HEK293 (cell line): ENCODE results near the gene ATP13A1.

Experiments used
- CTCF ChIP-seq: fragments of 450-650 bp; formaldehyde crosslinking; IDR thresholded peaks from 2 replicates; pipeline ENCODE4 v1.5.1; 2016; ENCODE audit warnings: missing biosample characterization, missing genetic modification characterization
- REST ChIP-seq: fragments of 450-650 bp; formaldehyde crosslinking; IDR thresholded peaks from 2 replicates; pipeline ENCODE4 v1.5.1; 2016; ENCODE audit warnings: missing biosample characterization, missing genetic modification characterization
- TSHZ1 ChIP-seq: fragments of 450-650 bp; formaldehyde crosslinking; IDR thresholded peaks from 2 replicates; pipeline ENCODE4 v1.5.1; 2016; ENCODE audit warnings: missing biosample characterization, missing genetic modification characterization, borderline replicate concordance
- YY1 ChIP-seq: fragments of 450-650 bp; formaldehyde crosslinking; IDR thresholded peaks from 2 replicates; pipeline ENCODE4 v1.5.1; 2018; ENCODE audit warnings: missing biosample characterization, missing genetic modification characterization
- ZNF558 ChIP-seq: fragments of 450-650 bp; formaldehyde crosslinking; IDR thresholded peaks from 2 replicates; pipeline ENCODE4 v1.5.1; 2016; ENCODE audit warnings: missing biosample characterization, missing genetic modification characterization
- ZXDB ChIP-seq: fragments of 450-650 bp; formaldehyde crosslinking; IDR thresholded peaks from 2 replicates; pipeline ENCODE4 v1.5.1; 2016; ENCODE audit warnings: missing biosample characterization, missing genetic modification characterization

GRCh38 chr19:19687090-19687489 is 23.6 kb upstream of the ATP13A1 start:
- TF ChIP-seq CTCF, result no peak
- no peak for TF ChIP-seq YY1 (tag by site-specific recombination)
- no peak for TF ChIP-seq ZXDB (tag by site-specific recombination)
- no peak for TF ChIP-seq TSHZ1 (tag by site-specific recombination)
- TF ChIP-seq REST (tag by site-specific recombination), result no peak
- TF ChIP-seq ZNF558 (tag by site-specific recombination), result no peak
